NCI-H446 treated with DMSO at 0.1 percent for 48 hours (cell line): ENCODE data around the gene RNF152.

Experiments
- DNase-seq: peaks from one replicate; lab custom pipeline; 2025; lab: John Stamatoyannopoulos, UW

The RNF152 gene, protein sequence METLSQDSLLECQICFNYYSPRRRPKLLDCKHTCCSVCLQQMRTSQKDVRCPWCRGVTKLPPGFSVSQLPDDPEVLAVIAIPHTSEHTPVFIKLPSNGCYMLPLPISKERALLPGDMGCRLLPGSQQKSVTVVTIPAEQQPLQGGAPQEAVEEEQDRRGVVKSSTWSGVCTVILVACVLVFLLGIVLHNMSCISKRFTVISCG

DNA sequence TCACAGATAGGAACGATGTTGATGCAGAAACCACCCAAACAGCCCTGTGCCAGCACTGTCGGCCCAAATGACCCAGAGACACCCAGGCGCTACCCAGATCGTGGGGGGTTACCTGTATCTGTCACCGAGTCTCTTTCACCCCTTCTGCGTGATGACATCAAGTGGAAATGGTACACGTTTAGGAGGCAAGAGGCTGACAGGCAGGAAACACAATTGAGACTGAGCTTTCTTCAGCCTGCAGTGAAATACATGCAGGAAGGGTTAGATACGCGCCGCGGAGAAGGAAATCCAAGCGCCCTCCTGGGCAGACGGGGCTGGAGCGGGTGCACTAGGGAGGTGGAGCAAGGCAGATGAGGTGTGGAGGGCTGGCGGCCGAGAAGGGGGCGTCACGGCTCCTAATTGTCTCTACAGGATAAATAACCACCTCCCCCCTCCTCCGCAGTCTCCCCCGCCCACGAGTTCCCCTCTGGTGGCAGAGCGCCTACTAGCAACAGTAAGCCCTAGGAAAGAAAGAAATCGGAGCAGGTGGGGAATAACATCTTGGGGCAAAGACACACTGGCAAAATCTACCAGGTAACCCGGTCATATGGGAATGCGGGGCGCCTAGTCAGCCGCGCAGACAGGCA is at the start of gene RNF152:
Gene RNF152 (minus strand): TSS at position 325 of the 626 bp plus-strand sequence. CDS start 76,544 bp downstream, outside the sequence.
- DNase-seq: peak; percentile 49

DNA sequence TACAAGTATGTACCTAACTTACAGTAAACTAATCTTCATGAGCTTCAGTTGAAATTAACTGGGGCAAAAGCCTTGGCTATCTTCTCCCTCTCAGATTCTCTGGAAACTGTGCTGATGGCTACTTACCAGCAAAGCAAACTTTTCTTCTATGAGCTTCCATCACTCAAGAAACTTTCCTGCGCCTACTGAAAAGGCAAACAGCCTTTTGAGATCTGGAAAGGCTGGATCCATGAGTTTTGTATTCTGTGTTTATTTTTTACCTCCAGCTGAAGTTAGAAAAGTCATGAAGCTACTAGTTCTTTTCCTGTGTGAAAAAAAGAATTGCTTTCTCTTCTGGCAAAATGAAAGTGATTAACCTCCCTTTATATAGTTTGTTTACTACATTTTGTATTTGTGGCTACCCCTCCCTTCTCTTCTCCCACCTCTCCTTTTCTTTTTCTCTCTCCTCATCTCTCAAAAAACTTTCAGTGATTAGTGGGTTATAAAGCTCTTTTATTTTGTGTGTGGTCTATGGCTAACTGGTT is 49.2 kb upstream of the RNF152 start:
- no peak for DNase-seq

DNA sequence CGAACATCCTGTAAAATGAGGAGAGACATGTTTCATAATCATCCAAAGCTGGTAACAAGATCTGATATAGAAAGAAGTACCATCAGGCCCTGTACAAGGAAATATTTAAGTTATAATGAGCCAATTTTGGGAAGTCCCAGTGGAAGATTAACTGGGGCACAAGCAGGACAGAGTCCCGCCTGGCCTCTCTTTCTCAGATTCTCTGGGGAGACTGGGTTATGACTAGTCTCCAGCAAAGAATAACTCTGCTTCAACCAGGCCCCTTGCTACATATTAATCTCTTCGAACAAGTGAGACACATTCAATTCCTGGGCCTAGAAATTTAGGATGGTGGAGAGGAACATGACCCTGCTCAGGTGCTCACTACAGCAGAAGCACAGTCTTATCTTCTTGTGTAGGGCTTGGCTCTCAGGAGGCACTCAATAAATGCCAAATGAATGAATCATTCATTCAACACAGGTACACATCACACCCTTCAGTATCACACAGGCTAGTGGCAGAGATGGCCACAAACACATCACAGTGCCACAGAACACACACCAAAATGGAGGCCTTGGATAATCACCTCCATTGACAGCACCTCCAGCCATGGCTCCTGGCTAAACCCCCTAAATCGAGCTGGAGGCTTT is 46.4 kb upstream of the RNF152 start:
- DNase-seq: no peak

DNA sequence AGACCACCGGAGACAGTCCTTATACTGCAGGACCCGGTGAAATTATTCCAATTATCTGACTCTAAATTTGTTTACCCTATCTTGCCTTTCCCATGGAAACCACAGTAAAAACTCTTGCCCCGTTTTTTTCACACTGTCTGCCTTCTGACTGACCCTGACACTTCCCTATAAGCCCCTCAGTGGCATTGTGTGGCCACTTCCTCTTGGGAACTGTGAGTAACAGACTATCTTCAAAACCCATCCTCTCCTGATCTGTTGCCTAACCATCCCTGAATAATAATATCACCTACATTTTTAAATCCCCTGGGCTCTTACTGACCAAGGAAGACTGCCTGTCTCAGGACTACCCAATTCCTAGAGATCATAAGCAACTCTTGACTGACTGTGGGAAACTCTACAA is 42.6 kb upstream of the RNF152 start:
- no peak for DNase-seq

DNA sequence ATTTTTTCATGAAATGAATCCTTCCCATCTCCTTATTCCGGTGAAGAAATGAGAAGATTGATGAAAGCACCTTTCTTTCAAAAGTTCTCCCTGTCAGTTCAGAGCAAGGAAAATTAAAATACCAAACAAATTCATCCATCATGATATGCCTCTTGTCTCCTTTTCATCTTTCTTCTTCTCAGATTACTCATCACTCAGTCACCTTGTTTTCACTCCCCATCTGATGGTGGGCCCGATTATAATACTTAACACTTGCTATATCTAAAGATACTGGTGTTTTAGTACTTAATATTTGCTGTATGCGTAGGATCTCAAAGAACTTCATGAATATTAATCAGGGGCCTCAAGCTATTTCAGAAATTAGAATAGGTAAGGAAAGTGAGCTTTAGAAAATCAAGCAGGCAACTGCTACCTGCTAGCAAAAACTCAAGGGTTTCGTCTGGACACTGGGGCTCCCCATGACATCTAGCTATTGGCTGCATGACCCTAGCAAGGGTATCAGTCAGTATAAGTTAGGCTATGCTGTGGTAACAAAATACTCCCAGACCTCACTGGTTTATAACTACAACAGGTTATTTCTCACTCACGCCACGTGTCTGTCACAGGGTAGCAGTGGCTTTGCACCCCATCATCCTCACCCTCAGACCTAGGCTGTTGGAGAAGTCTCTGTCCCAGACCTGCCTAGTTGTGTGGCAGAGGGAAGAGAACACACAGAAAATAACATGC is 39.0 kb upstream of the RNF152 start:
- DNase-seq: no peak

DNA sequence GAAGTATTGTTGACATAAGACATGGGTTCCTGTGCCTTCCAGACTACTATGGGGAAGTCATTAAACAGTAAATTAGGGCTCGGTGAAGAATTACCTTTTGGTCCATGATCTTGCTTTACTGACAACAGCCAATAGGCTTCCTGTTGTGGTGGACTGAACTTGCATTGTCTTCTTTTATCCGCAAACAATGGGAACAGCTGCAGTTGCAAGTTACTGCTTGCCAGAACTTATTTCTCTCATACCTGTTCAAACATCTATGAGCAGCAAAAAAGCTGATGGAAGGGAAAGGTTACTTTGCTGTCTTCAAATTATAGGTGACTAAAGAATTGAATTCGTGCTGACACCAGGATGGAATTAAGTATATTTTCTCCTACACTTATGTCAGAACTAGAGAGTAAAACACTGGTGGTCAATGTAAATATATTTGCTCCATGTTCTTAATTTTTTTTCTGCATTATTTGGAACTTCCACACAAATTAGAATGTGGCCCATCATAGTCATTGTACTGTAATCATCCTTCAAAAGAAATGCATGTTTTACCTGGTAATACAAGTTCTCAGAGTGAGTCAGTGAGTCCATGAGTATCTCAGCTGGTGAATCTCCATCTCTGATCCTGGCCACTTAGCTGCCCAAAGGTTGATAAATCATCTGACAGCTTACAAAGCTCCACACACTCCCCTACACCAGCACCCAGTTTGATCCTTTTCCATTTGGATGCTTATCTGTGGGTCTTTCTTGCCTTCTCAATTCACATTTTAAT is 37.3 kb upstream of the RNF152 start:
- DNase-seq: no peak

DNA sequence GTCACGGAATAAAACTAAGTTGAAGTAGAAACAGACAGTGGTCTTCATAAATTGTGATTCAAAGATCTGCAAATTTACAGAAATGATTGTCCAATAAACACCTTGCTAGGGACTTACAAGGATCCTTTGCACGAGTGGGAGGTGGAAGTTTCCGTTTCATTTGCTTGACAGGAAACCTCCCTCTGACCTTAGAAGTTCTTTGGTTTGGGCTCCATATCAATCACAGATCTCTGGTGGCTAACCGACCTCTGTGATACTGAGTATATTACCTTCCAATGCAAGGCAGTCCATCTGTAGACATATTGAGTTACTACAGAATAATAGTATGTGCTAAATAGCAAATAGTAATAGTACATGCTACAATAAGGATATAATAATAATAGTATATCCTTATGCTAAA is 33.7 kb upstream of the RNF152 start:
- DNase-seq: no peak

DNA sequence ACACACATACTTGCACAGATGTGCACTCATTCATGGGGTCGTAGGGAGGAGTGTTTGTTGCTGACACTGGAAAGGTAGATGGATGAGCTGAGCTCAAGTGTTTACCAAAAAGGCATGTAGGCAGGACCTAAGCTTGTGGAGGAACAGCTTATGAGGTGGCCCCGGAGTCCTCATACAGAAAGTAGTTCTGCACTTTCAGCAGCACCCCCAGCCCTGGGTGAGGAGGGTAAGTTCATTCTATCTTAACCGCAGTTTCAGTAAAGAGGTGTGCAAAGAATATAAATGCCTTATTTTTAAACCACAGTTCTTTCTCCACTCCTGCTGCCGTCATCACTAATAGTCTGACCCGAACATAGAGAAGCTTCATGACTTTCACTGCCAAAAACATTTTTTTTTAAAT is 31.7 kb upstream of the RNF152 start:
- DNase-seq: no peak

DNA sequence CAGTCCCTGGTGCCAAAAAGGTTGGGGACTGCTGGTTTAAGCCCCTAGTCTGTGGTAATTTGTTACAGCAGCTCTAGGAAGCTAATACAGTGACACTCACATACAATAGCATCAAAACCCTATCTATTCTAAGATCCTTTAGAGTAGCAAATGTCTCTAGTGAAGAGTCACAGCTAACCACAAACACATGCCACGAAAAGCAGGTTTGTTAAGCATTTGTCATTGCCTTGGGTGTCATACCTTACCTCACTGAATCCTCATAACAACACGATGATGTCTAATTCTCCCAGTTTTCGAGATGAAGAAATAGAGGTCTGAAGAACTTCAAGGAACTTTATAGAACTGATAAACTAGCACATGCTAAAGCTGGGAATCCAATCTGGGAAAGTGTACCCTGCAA is 29.6 kb upstream of the RNF152 start:
- no peak for DNase-seq

DNA sequence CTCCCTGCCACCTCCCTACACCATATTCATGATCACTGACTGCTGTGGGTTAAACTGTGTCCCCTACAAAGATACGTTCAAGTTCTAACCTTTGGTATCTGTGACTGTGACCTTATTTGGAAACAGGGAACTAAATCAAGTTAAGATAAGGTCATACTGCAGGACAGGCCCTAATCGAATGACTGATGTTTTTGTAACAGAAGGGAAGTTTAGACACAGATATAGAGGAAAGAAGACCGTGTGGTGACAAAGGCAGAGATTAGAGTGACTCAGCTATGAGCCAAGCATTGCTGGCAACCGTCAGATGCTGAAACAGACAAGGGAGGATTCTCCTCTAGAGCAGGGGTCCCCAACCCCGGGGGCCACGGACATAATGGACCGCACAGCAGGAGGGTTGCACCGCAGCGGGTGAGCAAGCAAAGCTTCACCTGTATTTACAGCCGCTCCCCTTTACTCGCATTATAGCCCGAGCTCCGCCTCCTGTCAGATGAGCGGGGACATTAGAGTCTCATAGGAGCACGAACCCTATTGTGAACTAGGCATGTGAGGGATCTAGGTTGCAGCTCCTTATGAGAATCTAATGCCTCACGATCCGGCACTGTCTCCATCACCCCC is 28.9 kb upstream of the RNF152 start:
- DNase-seq: no peak

DNA sequence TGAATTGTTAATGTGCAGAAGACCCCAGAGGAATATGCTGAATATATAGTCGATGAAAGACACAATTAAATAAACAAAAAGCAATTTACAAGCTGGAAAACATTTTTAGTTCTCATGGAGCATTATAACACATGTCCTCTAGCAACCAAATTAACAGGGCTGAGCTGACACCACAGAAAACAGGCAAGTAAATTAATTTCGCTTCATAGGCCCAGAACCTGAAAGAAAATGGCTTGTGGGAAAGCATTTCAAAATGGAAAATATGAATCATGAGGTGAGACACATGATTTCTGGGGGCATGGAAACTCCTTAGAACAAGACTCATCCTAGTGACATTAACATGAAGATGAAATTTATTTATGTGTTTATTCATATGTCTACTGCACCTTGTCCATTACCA is 25.0 kb upstream of the RNF152 start:
- DNase-seq: no peak

DNA sequence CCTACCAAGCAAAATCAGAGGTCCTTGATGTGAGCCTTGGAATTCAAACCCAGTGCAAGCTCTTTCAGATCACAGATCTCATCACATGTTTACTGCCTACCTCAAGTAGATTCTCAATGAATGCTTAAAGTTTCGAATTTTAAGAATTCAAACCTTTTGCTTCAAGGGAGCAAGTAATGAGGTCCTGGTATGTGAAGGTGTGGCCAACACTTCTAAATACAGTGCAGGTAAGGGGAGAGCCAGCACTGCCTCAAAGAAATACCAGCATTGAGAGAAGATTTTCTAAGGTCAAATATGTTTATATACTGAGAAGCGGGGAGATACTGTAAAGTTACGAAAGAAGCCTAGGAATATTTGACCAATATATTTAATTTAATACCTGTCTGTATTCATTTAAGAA is 19.7 kb upstream of the RNF152 start:
- no peak for DNase-seq

DNA sequence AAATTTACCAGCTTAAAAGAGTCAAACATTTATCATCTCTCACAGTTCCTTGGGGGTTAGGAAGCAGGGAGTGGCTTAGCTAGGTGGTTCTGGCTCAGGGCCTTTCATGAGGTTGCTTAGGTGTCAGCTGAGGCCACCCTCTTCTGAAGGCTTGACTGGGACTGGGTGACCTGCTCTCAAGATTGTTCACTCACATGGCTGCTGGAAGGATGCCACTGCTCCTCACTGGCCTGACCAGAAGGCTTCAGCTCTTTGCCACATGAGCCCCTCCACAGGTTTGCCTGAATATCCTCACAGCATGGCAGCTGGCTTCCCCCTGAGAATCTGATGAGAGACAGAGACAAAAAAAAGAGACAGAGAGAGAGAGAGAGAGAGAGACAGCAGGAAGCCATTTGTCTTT is 17.3 kb upstream of the RNF152 start:
- DNase-seq: no peak

DNA sequence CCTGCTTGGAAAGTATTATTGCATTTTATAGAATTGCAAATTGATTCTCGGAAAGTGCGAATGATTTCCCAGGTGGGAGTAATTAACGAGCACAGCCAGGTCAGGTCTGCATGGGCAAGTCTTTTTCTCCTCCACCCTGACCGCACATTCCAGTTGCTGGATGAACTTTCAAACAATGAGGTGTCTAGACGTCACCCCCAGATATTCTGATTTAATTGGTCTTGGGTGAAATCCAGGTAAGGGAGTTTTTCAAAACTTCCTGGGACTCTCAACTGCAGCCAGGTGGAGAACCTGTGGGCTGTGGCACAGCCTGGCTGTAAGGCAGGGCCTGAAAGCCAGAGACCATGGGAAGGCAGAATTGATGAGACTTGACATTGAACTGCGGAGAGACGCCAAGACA is 15.9 kb upstream of the RNF152 start:
- no peak for DNase-seq

DNA sequence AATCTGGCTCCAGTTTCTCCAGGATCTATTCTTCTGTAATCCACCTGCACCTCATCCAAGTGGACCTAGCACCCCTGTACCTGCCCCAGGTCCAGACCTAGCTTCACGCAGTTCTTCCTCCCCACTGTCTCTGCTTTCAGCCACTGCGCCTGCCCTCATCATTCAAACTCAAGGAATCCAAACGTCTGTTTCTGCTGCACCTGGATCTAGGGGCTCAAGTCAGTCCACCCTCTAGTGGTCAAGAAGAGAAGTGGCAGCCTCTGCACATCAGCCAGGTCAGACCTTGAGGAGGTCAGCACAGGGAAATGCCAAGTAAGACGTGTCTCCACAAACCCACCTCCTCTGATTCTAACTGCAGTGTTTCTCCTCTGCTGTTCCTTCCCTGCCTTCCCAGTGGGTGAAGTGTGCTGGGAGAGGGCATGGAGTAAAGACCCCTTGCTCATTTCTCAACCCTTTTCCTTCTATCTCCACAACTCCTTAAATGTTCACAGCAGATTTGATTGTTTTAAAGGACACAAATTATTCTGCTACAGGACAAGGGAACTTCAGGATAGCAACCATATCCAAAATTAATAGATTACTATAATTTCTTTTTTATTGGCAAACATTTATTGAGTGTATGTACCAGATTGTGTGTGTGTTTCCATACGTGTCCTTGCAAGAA is 8.6 kb upstream of the RNF152 start:
- DNase-seq: peak; percentile 29

DNA sequence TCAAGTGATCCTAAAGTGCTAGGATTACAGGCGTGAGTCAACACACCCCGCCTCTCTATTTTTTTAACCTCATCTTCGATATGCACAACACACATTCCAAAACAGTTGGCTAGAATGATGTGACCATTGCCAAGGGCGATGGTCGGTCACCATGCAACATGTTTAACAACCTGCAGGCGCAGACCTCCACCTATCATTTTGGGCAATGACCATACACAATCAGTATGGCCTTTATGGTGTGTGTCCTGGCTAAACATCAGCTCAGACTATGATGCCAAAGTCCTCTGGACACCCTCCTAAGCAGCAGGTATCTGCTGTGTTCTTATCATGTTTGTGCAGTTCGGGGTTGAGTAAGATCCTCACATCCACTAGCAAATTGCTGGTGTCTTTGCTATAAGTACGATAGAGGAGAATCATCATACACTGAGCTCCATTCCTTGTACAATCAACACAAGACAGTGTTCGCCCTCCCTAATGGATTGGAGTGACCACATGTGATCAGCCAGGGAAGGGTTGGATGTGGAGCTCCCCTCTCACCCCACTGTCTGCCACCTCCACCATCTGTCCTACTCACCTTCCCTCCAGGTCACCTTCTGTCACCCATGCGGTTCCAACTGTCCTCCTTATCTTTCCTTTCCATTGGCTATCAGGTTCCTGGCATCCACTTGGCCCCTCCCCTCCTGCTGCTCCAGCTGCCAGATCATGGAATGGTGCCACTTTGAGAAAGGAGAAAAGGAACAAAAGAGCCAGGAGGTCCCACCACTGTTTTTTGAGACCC is 7.9 kb upstream of the RNF152 start:
- no peak for DNase-seq

DNA sequence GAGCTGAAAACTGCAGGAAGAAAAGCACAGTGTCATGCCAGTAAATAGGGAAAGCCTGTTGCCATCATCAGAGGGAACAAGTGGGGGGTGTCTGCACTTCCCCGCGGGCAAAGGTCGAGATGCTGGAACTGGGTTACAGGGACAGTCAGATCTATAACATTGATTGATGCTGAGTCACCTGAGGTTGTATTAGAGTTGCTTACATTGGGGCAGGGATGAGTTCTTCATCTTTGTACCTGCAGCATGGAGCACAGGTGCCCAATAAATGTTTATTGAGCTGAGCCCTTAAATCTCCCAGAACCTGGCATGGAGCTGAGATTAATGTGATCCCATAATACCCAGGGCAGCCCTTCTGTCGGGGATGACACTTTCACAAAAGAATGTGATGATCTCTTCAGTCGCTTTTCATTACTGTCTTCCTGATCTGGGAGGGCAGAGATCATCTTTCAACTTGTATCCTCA is 5.9 kb upstream of the RNF152 start:
- no peak for DNase-seq

DNA sequence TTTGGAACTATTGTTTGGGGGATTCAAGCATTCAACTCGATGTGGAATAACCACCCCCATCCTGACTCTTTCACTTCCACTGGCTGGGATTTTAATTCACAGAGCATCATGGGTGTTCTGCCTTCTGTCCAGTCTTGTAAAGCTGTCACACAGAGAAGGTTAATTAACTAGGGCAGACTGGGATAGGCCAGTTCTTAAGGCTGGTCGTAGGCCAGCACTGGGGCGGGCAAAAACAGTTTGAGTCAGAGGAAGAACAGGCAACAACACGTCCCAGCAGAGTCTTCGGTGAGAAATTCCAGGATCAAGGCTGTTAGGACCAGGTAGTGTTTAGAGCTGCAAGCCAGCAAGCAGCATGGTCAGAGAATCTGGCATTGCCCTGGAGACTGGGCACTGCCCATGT is 4.0 kb upstream of the RNF152 start:
- DNase-seq: no peak

DNA sequence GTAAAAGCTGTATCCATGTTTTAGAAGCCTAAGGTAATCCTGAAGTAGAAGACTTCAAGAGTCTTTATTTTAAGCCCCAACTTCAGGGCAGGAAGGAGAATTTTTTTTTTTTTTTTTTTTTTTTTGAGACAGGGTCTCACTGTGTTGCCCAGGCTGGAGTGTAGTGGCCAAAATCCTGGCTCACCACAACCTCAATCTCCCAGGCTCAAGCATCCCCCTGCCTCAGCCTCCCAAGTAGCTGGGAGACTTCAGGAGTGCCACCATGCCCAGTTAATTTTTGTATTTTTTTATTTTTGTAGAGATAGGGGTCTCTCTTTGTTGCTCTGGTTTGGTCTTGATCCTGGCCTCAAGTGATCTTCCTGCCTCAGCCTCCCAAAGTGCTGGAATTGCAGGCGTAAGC is 3.3 kb upstream of the RNF152 start:
- no peak for DNase-seq
